SIG-M5 treated with dmso at 0.1 percent for 504 hours (cell line): ENCODE data around the gene GCDH.
A peak's percentile ranks its signal among the peaks of the same experiment; 100 is the strongest.

Experiments used
- DNase-seq: peaks from one replicate; lab custom pipeline; 2025; ENCODE audit not compliant: unreplicated experiment; lab: John Stamatoyannopoulos, UW

The GCDH gene

GRCh38 chr19:12938779-12939601 lies 48.0 kb downstream of the GCDH start:
- DNase-seq: peak; percentile 56

- no peak for DNase-seq
These were observed 49.0 kb downstream of the GCDH start for GRCh38 chr19:12939975-12940423.

GRCh38 chr19:12940897-12941296 lies 49.9 kb downstream of the GCDH start:
- DNase-seq: no peak

GRCh38 chr19:12943437-12944044 lies 52.6 kb downstream of the GCDH start:
- no peak for DNase-seq

GRCh38 chr19:12944104-12944674 lies 53.2 kb downstream of the GCDH start:
- DNase-seq: no peak

DNA sequence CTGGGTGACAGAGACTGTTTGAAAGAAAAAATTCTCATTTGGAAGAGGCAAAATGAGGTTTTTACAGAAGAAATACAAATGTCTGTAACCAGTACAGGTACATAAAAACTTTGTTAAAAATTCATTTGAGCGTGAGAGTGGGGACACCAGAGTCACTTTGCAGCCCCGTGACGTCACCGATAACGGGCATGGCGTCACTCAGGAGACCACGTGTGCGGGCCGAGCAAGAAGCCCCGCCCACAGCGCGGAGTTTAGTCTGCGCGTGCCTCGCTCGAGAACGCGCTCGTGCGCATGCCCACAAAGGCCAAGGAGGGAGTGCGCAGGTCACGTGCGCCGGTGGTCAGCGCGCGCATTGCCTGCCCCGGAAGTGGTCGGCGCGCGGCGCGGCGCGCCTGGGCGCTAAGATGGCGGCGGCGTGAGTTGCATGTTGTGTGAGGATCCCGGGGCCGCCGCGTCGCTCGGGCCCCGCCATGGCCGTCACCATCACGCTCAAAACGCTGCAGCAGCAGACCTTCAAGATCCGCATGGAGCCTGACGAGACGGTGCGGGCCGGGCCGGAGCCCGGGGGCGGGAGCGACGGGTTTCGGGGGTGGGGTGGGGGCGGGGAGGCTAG lies 54.6 kb downstream of the GCDH start, which contains the start of gene RAD23A:
Gene RAD23A (plus strand): TSS at position 384 of the 613 bp plus-strand sequence. CDS start 87 bp downstream, at position 471.
- peak; percentile 85 for DNase-seq

- DNase-seq: peak; percentile 65
These were observed 55.2 kb downstream of the GCDH start for GRCh38 chr19:12946092-12946721.

DNA sequence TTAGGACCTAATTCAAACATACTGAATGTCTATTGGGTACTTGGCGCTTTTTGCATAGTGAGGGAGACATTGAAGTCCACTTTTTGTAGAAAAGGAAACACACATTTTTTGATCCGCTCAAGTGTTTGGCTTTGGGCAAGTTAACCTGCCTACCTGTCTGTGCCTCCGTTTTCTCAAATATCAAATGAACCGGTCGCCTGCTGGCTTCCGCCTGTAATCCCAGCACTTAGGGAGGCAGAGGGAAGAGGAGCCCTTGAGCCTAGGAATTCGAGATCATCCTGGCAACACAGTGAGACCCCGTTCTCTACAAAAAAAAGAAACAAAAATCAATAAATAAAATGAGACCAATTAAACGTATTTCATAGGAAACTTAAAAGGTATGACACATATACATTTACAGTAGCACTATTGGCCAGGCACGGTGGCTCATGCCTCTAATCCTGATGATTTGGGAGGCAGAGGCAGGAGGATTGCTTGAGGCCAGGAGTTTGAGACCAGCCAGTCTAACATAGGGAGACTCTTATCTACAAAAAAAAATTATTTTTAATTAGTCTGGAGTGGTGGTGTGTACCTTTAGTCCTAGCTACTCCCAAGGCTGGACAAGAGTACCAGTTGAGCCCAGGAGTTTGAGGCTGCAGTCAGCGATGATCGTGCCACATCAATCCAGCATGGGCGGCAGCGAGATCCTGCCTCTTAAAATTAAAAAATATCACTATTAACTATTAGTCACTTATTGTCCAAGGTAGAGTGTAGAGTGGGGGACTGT lies 56.0 kb downstream of the GCDH start:
- no peak for DNase-seq

DNA sequence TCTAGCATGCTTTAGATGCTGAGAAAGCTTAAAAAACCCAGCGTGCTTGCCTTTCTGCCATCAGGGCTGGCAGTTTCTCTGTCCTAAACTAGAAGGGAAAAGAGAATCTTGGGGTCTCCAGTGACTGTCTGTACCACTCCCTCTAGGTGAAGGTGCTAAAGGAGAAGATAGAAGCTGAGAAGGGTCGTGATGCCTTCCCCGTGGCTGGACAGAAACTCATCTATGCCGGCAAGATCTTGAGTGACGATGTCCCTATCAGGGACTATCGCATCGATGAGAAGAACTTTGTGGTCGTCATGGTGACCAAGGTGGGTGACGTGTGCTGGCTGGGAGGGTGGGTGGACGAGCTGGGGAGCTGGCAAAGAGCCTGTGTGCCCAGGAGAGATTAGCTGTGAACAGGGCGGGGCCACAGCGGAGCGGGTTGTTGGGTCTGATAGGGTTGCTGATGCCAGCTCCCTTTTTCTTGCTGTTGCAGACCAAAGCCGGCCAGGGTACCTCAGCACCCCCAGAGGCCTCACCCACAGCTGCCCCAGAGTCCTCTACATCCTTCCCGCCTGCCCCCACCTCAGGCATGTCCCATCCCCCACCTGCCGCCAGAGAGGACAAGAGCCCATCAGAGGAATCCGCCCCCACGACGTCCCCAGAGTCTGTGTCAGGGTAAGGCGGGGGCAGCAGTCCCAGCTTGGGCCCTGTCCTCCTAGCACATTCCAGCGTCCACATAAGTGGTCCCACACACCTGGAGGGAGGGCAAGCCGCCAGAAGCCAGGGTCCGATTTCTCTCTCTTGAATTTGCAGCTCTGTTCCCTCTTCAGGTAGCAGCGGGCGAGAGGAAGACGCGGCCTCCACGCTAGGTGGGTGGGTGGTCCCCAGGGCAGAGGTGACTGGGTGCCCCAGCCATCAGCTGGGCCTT lies 57.0 kb downstream of the GCDH start:
- no peak for DNase-seq

DNA sequence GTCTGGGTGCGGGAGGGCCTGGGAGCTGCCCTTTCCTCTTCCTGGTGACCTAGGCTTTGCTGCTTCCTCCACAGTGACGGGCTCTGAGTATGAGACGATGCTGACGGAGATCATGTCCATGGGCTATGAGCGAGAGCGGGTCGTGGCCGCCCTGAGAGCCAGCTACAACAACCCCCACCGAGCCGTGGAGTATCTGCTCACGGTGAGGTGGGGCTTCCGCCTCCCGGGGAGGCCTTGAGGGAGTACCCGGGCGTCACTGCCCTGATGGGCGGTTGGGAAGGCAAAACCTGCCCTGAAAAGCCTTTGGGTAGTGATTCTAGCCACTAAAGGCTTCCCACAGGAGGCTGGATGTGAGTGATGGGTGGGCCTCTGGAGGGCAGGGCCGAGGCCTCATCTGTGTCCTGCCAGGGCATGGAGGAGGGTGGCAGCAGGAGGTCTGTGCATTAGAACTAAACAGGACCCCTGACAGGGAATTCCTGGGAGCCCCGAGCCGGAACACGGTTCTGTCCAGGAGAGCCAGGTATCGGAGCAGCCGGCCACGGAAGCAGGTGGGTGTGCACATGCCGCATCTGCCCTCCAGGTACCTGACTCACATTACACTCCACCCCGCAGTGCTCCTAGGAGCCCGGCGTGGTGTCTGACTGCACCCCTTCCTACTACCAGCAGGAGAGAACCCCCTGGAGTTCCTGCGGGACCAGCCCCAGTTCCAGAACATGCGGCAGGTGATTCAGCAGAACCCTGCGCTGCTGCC lies 57.8 kb downstream of the GCDH start:
- no peak for DNase-seq
